Panc1 (cell line): Measurements from ENCODE around the gene DDX41.

ENCODE experiments used
- CTCF ChIP-seq: fragments of 450-650 bp; IDR thresholded peaks from 2 replicates; pipeline ENCODE4 v1.5.1; 2017; ENCODE audit warnings: mild to moderate bottlenecking
- POLR2AphosphoS5 ChIP-seq: IDR thresholded peaks from 2 replicates; pipeline ENCODE4 v1.6.1; 2012; ENCODE audit warnings: mild to moderate bottlenecking, low read depth, low read length, moderate library complexity
- REST ChIP-seq, 2 experiments: IDR thresholded peaks; 2 replicates each; pipeline ENCODE4 v1.6.1; 2011 to 2012; ENCODE audit warnings: low read depth in 2 of 2, control low read depth in 1 of 2, low read length in 1 of 2, mild to moderate bottlenecking in 1 of 2, moderate library complexity in 1 of 2; ENCODE audit not compliant: insufficient read depth in 1 of 2
- SIN3A ChIP-seq: IDR thresholded peaks from 2 replicates; pipeline ENCODE4 v1.6.1; 2012; ENCODE audit warnings: low read depth, mild to moderate bottlenecking, low read length, moderate library complexity, borderline replicate concordance; ENCODE audit not compliant: insufficient read depth
- TCF7L2 ChIP-seq: IDR thresholded peaks from 2 replicates; pipeline ENCODE4 v1.6.1; 2011; ENCODE audit warnings: mild to moderate bottlenecking, low read depth, low read length, inconsistent platforms

GRCh38 chr5:177490992-177491391, 25.8 kb downstream of the DDX41 start:
- no peak for TF ChIP-seq POLR2AphosphoS5
- TF ChIP-seq CTCF: no peak
- no peak for TF ChIP-seq REST (IDR thresholded peaks at IDR 0.05; ENCODE audit: insufficient read depth in 1 of 2, low read depth in 2 of 2, low read length in 1 of 2)
- TF ChIP-seq TCF7L2: no peak
- TF ChIP-seq SIN3A: no peak
